DMS 273 (cell line): ENCODE measurements around the gene RACK1.
"Not testable (repeated sequence)": the region's sequence is repeated elsewhere in the genome, so short reads cannot be mapped to it uniquely, and the experiment has no call there.

ENCODE experiments used
- DNase-seq: peaks from one replicate; lab custom pipeline; 2025; ENCODE audit not compliant: unreplicated experiment; lab: John Stamatoyannopoulos, UW

Gene RACK1

GRCh38 chr5:181217111-181217802 lies 26.4 kb downstream of the RACK1 start:
- no peak for DNase-seq

- no peak for DNase-seq
These were observed 27.4 kb downstream of the RACK1 start for GRCh38 chr5:181215997-181216989.

- not testable (repeated sequence) for DNase-seq
These were observed 29.5 kb downstream of the RACK1 start for GRCh38 chr5:181214249-181214648.

- DNase-seq, result no peak
These were observed 30.8 kb downstream of the RACK1 start for GRCh38 chr5:181212934-181213333.

GRCh38 chr5:181212080-181212479 lies 31.6 kb downstream of the RACK1 start:
- no peak for DNase-seq

- no peak for DNase-seq
These were observed 32.5 kb downstream of the RACK1 start for GRCh38 chr5:181211208-181211607.

- DNase-seq, result not testable (repeated sequence)
These were observed 33.0 kb downstream of the RACK1 start for GRCh38 chr5:181210698-181211097.

GRCh38 chr5:181210148-181210547 lies 33.6 kb downstream of the RACK1 start:
- DNase-seq, result not testable (repeated sequence)

GRCh38 chr5:181209006-181209405 lies 34.7 kb downstream of the RACK1 start:
- not testable (repeated sequence) for DNase-seq

GRCh38 chr5:181207960-181208253 lies 35.8 kb downstream of the RACK1 start:
- DNase-seq, result no peak

GRCh38 chr5:181207214-181207959 lies 36.3 kb downstream of the RACK1 start:
- no peak for DNase-seq

- DNase-seq, result no peak
These were observed 37.7 kb downstream of the RACK1 start for GRCh38 chr5:181205761-181206649.

GRCh38 chr5:181204826-181205760 lies 38.6 kb downstream of the RACK1 start, which contains the start of gene TRIM7:
TRIM7 (minus strand) TSS chr5:181205196; CDS start chr5:181205110, 86 bp downstream.
- DNase-seq, result no peak

GRCh38 chr5:181204113-181204825 lies 39.4 kb downstream of the RACK1 start:
- DNase-seq, result no peak

- no peak for DNase-seq
These were observed 40.0 kb downstream of the RACK1 start for GRCh38 chr5:181203777-181204112.

- no peak for DNase-seq
These were observed 40.5 kb downstream of the RACK1 start for GRCh38 chr5:181203093-181203711.

GRCh38 chr5:181200816-181201215 lies 42.9 kb downstream of the RACK1 start:
- DNase-seq, result no peak

- no peak for DNase-seq
These were observed 43.6 kb downstream of the RACK1 start for GRCh38 chr5:181199881-181200638.
